ENCODE results near the gene KLHL11.

DNA sequence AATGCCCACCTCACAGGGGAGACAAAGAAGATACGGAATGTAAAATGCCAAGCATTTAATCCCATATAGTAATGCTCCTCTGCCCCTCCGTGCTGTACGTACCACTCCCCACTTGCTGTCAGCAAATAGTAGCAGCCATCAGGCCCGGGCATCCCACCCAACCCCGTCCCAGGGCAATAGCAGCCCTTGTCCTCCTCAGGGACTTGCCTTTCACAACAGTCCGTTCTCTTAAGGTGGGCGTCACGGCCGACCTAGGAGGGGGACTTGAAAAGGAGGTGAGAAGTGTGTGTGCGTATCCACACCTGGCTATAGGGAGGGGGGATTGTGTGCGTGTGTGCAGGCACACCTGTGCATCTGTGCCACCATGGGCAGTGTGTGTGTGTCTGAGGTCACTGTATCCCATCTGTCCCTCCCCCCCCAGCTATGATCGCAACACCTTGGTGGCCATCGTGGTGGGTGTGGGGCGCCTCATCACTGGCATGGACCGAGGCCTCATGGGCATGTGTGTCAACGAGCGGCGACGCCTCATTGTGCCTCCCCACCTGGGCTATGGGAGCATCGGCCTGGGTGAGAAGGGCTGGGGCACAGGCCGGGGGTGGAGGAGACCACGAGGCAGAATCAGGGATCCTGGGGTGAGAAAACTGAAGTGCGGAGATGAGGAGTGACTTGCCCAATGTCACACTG lies 48.4 kb downstream of the KLHL11 start:
- TF ChIP-seq EZH2 (IDR thresholded peaks at IDR 0.05; ENCODE audit: insufficient read depth, poor library complexity, severe bottlenecking) (no peak), EZH2phosphoT487 (IDR thresholded peaks at IDR 0.05; ENCODE audit: insufficient read depth, low read depth) (no peak)
